SU-DHL-6 (cell line): ENCODE data around the gene RNGTT.

ENCODE experiments used
- H2AFZ ChIP-seq: fragments of 200-600 bp; sonication (generic); 2 replicates; pipeline ENCODE4 v1.6.1; 2014; ENCODE audit warnings: low read depth, mild to moderate bottlenecking, moderate library complexity, mixed read lengths, antibody characterized with exemption, low read length; ENCODE audit not compliant: severe bottlenecking
- H3F3A ChIP-seq: fragments of 200-600 bp; shearing (Covaris generic); 2 replicates; pipeline ENCODE4 v1.6.0; 2016; ENCODE audit warnings: antibody characterized with exemption, mild to moderate bottlenecking; ENCODE audit not compliant: insufficient read depth
- H3K27ac ChIP-seq: fragments of 200-600 bp; sonication (generic); 2 replicates; pipeline ENCODE4 v1.5.1; 2016; ENCODE audit warnings: low read depth, mild to moderate bottlenecking, low read length, moderate library complexity, mixed read lengths
- H3K27me3 ChIP-seq: fragments of 200-600 bp; sonication (generic), shearing (Covaris generic); 2 replicates; pipeline ENCODE4 v1.6.0; 2014; ENCODE audit warnings: mild to moderate bottlenecking, low read length
- H3K36me3 ChIP-seq: fragments of 200-600 bp; sonication (generic); 2 replicates; pipeline ENCODE4 v1.6.1; 2014; ENCODE audit warnings: mild to moderate bottlenecking, low read length, mixed read lengths
- H3K4me2 ChIP-seq: fragments of 300-600, 200-600 bp; shearing (Covaris generic), sonication (generic); 2 replicates; pipeline ENCODE4 v1.6.0; 2014; ENCODE audit warnings: low read length, low read depth, mild to moderate bottlenecking; ENCODE audit not compliant: poor library complexity, severe bottlenecking
- H3K4me3 ChIP-seq: fragments of 200-600 bp; sonication (generic); 2 replicates; pipeline ENCODE4 v1.5.1; 2014; ENCODE audit warnings: antibody characterized with exemption, low read length, mild to moderate bottlenecking, mixed read lengths; ENCODE audit not compliant: insufficient read depth, poor library complexity, severe bottlenecking
- H3K79me2 ChIP-seq: fragments of 200-600 bp; sonication (generic); 2 replicates; pipeline ENCODE4 v1.6.1; 2014; ENCODE audit warnings: mild to moderate bottlenecking, low read length, moderate library complexity; ENCODE audit not compliant: insufficient read depth
- H3K9ac ChIP-seq: fragments of 200-600 bp; sonication (generic); 2 replicates; pipeline ENCODE4 v1.7.0; 2014; ENCODE audit warnings: mild to moderate bottlenecking, low read length
- H3K9me2 ChIP-seq: fragments of 200-600 bp; sonication (generic); replicated peaks from 2 replicates; pipeline ENCODE4 v1.6.1; 2014; ENCODE audit warnings: low read length; ENCODE audit not compliant: insufficient read depth
- H3K9me3 ChIP-seq: fragments of 200-600 bp; sonication (generic); 2 replicates; pipeline ENCODE4 v1.6.1; 2014; ENCODE audit warnings: low read length, mixed read lengths; ENCODE audit not compliant: insufficient read depth
- H4K20me1 ChIP-seq: fragments of 200-600 bp; sonication (generic); 2 replicates; pipeline ENCODE4 v1.6.1; 2014; ENCODE audit warnings: low read depth, mild to moderate bottlenecking, antibody characterized with exemption, low read length, moderate library complexity, mixed read lengths
- EZH2phosphoT487 ChIP-seq: fragments of 200-600 bp; sonication (generic), shearing (Covaris generic); conservative IDR thresholded peaks from 2 replicates; pipeline ENCODE4 v1.6.1; 2018; ENCODE audit warnings: mild to moderate bottlenecking, antibody characterized with exemption, low read length, moderate library complexity, mixed read lengths
- TF ChIP-seq, protein P1 (sequence below): fragments of 200-600 bp; sonication (generic); IDR thresholded peaks from one replicate; pipeline ENCODE4 v1.5.1; 2017; ENCODE audit warnings: antibody characterized with exemption, mild to moderate bottlenecking, low read length, moderate library complexity; ENCODE audit not compliant: insufficient read depth, poor library complexity, severe bottlenecking

RNGTT gene

DNA sequence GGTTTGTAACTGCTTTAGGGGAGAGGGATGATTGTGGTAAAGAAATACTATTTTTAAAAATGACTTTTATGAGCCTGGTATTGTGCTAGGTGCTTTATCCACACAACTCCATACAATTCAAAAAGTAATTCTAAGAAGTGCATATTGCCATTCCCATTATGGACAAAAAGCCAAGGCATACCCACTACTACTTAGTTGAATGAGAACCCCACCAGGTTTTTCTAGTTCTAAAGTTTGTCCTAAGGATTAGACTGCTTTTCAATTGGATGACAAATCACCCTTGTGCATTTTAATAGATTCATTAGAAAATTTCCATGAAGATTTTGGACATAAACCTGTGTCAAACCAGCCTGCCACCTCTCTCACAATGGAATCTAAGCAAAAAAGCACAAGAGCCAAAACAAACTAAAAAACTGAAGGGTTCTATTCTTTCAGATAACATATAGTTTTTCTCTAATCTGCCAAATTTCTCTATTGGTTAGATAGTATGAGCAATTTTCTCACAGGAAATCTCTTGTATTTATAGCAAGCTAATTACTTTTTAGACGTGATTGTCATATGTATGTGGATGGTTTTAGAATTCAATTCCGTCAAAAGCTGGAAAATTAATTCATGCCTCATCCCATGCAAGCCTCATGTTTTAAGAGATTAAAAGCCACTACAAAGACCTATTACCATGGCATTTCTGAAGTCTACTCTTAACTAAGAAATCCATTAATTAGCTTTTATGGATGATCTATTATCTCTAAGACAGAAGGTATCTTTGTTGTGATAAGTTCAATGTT lies 325.5 kb downstream of the RNGTT start:
- no peaks in the 10 kb centered on the region for H3K9me3 ChIP-seq
- TF ChIP-seq, protein P1, sequence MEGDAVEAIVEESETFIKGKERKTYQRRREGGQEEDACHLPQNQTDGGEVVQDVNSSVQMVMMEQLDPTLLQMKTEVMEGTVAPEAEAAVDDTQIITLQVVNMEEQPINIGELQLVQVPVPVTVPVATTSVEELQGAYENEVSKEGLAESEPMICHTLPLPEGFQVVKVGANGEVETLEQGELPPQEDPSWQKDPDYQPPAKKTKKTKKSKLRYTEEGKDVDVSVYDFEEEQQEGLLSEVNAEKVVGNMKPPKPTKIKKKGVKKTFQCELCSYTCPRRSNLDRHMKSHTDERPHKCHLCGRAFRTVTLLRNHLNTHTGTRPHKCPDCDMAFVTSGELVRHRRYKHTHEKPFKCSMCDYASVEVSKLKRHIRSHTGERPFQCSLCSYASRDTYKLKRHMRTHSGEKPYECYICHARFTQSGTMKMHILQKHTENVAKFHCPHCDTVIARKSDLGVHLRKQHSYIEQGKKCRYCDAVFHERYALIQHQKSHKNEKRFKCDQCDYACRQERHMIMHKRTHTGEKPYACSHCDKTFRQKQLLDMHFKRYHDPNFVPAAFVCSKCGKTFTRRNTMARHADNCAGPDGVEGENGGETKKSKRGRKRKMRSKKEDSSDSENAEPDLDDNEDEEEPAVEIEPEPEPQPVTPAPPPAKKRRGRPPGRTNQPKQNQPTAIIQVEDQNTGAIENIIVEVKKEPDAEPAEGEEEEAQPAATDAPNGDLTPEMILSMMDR = no peak
- TF ChIP-seq EZH2phosphoT487 = no peak
- no peak overlapping the region for H2AFZ ChIP-seq
- peaks cover 89% of the 10 kb centered on the region for H3F3A ChIP-seq
- H4K20me1 ChIP-seq = no peaks in the 10 kb centered on the region
- peak overlapping the region; percentile 98 for H3K27ac ChIP-seq
- peak overlapping the region; percentile 60 for H3K9ac ChIP-seq
- peak overlapping the region; percentile 76 for H3K4me2 ChIP-seq
- no peaks in the 10 kb centered on the region for H3K36me3 ChIP-seq
- H3K79me2 ChIP-seq = peaks cover 91% of the 10 kb centered on the region
- peak overlapping the region; percentile 26 for H3K4me3 ChIP-seq
- no peaks in the 10 kb centered on the region for H3K9me2 ChIP-seq
- no peaks in the 10 kb centered on the region for H3K27me3 ChIP-seq

DNA sequence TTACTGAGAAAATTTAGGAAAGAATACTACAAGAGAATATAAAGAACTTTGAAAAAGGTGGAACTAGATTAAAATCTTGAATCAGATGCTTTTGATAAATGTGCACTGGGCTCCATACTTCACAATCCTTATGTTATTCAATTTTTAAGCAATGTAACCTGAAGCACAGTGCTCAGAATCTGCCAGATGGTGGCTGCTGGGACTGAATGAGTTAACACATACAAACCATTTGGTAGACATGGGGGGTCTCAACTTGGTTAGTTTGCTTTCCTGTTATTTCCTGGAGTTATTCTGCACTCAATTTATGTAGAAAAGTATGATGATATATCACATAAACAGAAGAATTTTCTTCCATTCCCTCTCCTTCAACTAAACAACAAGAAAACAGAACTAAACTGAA lies 326.5 kb downstream of the RNGTT start:
- TF ChIP-seq, protein P1 = no peak
- TF ChIP-seq EZH2phosphoT487 = no peak
- Histone ChIP-seq H3K9ac (peak overlapping the region; percentile 60), H3F3A (peaks cover 89% of the 10 kb centered on the region), H2AFZ (no peak overlapping the region), H3K4me2 (peak overlapping the region; percentile 76), H4K20me1 (no peaks in the 10 kb centered on the region), H3K4me3 (peak overlapping the region; percentile 26), H3K9me3 (no peaks in the 10 kb centered on the region), H3K79me2 (peaks cover 91% of the 10 kb centered on the region), H3K27ac (peak overlapping the region; percentile 98), H3K36me3 (no peaks in the 10 kb centered on the region), H3K9me2 (no peaks in the 10 kb centered on the region), H3K27me3 (no peaks in the 10 kb centered on the region)

DNA sequence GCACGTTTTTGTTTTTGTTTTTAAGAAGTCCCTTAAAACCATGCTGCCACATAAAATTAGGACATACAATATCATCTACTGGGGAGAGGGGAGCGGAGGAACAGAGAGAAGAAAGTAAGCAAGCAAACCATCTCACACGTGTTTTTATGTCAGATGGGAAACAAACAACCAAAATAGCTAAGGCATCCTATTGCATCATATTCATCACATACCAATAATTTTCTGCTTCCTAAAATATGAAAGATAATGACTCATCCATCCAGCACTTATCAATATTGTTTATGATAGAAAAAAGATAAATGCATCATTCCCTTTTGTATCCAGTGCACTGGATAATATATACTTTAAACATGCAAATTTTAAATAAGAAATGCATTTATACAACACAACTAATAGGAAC lies 329.6 kb downstream of the RNGTT start:
- Histone ChIP-seq H3K36me3 (no peaks in the 10 kb centered on the region), H3K4me3 (peak overlapping the region; percentile 28), H3K79me2 (peaks cover 85% of the 10 kb centered on the region), H4K20me1 (no peaks in the 10 kb centered on the region), H3K27ac (peak overlapping the region; percentile 98), H3K27me3 (no peaks in the 10 kb centered on the region), H2AFZ (no peak overlapping the region), H3F3A (peaks cover 89% of the 10 kb centered on the region), H3K9me2 (no peaks in the 10 kb centered on the region), H3K9me3 (no peaks in the 10 kb centered on the region), H3K9ac (peak overlapping the region; percentile 60), H3K4me2 (peak overlapping the region; percentile 76)
- TF ChIP-seq, protein P1 = no peak
- no peak for TF ChIP-seq EZH2phosphoT487
